DND-41 (cell line): ENCODE measurements around the gene RNASE13.

ENCODE experiments used
- ATAC-seq: fragments of 200-7000 bp; cut with Tn5 transposase; 3 replicates; pipeline ENCODE4 v1.9.1; 2021; ENCODE audit warnings: low read depth; ENCODE audit not compliant: insufficient read depth
- DNase-seq: peaks from one replicate; pipeline ENCODE4 v3.0.0-alpha.2; 2020
- H2AFZ ChIP-seq: 2 replicates; pipeline ENCODE4 v1.6.0; 2012; ENCODE audit warnings: low read depth, low read length
- H3K27ac ChIP-seq: 2 replicates; pipeline ENCODE4 v1.5.1; 2012; ENCODE audit warnings: low read length, inconsistent platforms
- H3K27me3 ChIP-seq: fragments of 200-600 bp; sonication (generic); 2 replicates; pipeline ENCODE4 v1.6.0; 2012; ENCODE audit warnings: low read length, mild to moderate bottlenecking, inconsistent platforms; ENCODE audit not compliant: insufficient read depth, poor library complexity
- H3K36me3 ChIP-seq: 2 replicates; pipeline ENCODE4 v1.5.1; 2012; ENCODE audit warnings: low read length, inconsistent platforms; ENCODE audit not compliant: insufficient read depth
- H3K4me1 ChIP-seq: 2 replicates; pipeline ENCODE4 v1.5.1; 2012; ENCODE audit warnings: mild to moderate bottlenecking, low read length; ENCODE audit not compliant: insufficient read depth
- H3K4me2 ChIP-seq: 2 replicates; pipeline ENCODE4 v1.6.0; 2012; ENCODE audit warnings: mild to moderate bottlenecking, moderate library complexity, low read length, inconsistent platforms; ENCODE audit not compliant: insufficient read depth
- H3K4me3 ChIP-seq, 2 experiments: fragments of 200-600 bp in 1 of 2; shearing (Covaris generic) in 1 of 2; 2 replicates each; pipeline ENCODE4 v1.5.1; 2012 to 2016; ENCODE audit warnings: inconsistent platforms in 2 of 2, low read length in 2 of 2, mild to moderate bottlenecking in 2 of 2, low read depth in 1 of 2, moderate library complexity in 1 of 2
- H3K79me2 ChIP-seq: 2 replicates; pipeline ENCODE4 v1.6.0; 2012; ENCODE audit warnings: low read length, inconsistent platforms; ENCODE audit not compliant: insufficient read depth
- H3K9ac ChIP-seq: 2 replicates; pipeline ENCODE4 v1.6.0; 2012; ENCODE audit warnings: low read depth, mild to moderate bottlenecking, inconsistent platforms, low read length, moderate library complexity
- H3K9me3 ChIP-seq: 2 replicates; pipeline ENCODE4 v1.5.1; 2012; ENCODE audit warnings: low read length, moderate library complexity, mild to moderate bottlenecking, inconsistent platforms; ENCODE audit not compliant: insufficient read depth, severe bottlenecking
- H4K20me1 ChIP-seq: 2 replicates; pipeline ENCODE4 v1.6.0; 2012; ENCODE audit warnings: low read length; ENCODE audit not compliant: insufficient read depth
- EZH2 ChIP-seq: IDR thresholded peaks from 3 replicates; pipeline ENCODE4 v1.6.1; 2012; ENCODE audit warnings: borderline replicate concordance, low read depth, mild to moderate bottlenecking, moderate library complexity, low read length, inconsistent platforms; ENCODE audit not compliant: severe bottlenecking
- TF ChIP-seq, protein P1 (sequence below): IDR thresholded peaks from 2 replicates; pipeline ENCODE4 v1.5.1; 2012; ENCODE audit warnings: borderline replicate concordance, low read length, moderate library complexity, mild to moderate bottlenecking; ENCODE audit not compliant: poor library complexity, severe bottlenecking; ENCODE audit errors: extremely low read depth

Gene RNASE13

DNA sequence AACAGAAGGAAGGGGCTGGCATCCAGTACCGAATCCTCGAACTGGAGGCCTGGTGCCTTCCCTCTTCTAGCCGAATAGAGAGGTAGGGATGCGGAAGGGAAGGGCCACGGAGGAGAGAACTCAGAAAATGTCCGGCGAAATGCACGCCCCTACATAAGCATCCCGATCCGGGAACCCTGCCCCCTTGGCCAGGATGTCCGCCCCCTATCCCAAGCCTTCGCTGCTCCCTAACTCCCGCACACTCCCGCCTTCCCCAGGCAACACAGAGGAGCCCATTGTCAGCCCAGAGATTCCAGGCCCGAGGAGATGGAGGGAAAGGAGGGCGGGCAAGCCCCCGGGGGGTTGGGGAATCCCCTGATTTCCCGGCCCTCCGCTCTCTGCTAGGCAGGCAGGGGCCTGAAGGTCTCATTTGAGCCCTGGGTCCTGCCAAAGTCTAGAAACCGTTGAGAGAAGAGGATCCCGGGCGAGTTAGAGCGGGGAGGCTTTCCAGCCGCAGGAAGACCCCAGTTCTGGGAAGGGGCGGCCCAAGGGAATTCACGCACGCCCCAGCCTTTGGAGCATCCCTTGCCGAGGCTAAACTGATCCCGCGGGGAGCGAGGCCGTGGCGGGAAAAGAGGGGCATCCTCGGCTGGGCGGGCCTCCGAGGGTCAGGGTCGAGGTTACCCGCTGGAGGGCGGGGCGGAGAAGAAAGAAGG lies 34.9 kb upstream of the RNASE13 start:
- no peak overlapping the region for H3K9ac ChIP-seq
- no peaks in the 10 kb centered on the region for H3K79me2 ChIP-seq
- H3K36me3 ChIP-seq = no peaks in the 10 kb centered on the region
- H3K27ac ChIP-seq = no peak overlapping the region
- peak overlapping the region; percentile 89 for H3K4me2 ChIP-seq
- peak overlapping the region in 1 of 2 experiments; percentile 58; a peak in 1 of 4 replicates for H3K4me3 ChIP-seq
- no peak for DNase-seq
- H4K20me1 ChIP-seq = peaks cover 24% of the 10 kb centered on the region; the same call in 1 of the 2 replicates
- H3K9me3 ChIP-seq = no peaks in the 10 kb centered on the region
- H3K4me1 ChIP-seq = peaks cover 23% of the 10 kb centered on the region
- peaks cover 59% of the 10 kb centered on the region for H3K27me3 ChIP-seq
- TF ChIP-seq, protein P1, sequence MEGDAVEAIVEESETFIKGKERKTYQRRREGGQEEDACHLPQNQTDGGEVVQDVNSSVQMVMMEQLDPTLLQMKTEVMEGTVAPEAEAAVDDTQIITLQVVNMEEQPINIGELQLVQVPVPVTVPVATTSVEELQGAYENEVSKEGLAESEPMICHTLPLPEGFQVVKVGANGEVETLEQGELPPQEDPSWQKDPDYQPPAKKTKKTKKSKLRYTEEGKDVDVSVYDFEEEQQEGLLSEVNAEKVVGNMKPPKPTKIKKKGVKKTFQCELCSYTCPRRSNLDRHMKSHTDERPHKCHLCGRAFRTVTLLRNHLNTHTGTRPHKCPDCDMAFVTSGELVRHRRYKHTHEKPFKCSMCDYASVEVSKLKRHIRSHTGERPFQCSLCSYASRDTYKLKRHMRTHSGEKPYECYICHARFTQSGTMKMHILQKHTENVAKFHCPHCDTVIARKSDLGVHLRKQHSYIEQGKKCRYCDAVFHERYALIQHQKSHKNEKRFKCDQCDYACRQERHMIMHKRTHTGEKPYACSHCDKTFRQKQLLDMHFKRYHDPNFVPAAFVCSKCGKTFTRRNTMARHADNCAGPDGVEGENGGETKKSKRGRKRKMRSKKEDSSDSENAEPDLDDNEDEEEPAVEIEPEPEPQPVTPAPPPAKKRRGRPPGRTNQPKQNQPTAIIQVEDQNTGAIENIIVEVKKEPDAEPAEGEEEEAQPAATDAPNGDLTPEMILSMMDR = no peak
- peak; percentile 88 for TF ChIP-seq EZH2
- H2AFZ ChIP-seq = no peak overlapping the region
- ATAC-seq = no peak

DNA sequence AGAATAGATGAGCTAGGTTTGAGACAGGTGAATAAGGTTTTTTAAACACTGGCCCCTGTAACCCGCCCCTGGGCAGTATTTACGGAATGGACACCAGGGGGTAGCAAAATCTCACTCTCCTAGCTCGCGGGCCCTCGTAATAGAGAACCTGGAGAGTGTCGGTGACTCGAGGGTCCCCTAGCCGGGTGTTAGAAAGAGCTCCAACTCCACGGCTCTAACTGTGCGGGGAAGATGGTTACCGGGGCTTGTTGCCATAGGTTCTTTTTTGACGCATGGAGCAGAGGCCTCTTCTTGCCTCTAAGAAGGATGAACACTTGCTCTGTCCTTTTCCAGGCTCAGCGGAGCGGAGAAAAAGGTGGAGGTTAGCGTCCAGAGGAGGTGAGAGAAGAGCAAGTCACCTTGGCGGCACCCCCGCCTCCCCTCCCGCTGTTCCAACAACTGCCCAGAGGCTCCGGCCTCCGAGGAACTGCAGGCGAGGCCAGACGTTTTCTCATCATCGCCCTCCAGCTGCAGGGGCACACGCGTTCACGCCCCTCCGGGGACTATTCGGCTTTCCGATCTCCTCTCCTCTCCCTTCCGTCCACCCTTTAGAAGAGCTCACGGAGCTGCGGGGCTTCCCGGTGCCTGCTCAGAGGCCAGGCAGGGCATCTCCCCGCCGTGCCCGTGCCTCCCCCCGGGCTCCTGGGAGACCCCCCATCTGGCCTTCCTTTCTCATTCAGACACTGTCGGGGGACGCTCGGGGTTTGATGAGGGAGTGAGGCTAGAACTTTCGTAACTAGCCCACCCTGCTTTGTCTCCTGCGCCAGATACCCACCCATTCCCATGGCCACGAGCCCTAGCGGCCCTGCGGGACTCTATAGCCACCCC lies 34.1 kb upstream of the RNASE13 start:
- no peak overlapping the region for H3K9ac ChIP-seq
- ATAC-seq (no peak), DNase-seq (peak; percentile 27)
- H3K4me2 ChIP-seq = no peak overlapping the region
- H3K9me3 ChIP-seq = no peaks in the 10 kb centered on the region
- H3K4me1 ChIP-seq = peaks cover 23% of the 10 kb centered on the region
- no peak overlapping the region for H2AFZ ChIP-seq
- H3K27me3 ChIP-seq = peaks cover 59% of the 10 kb centered on the region
- no peak overlapping the region for H3K4me3 ChIP-seq
- no peaks in the 10 kb centered on the region for H3K36me3 ChIP-seq
- no peaks in the 10 kb centered on the region for H3K79me2 ChIP-seq
- H4K20me1 ChIP-seq = peaks cover 24% of the 10 kb centered on the region; the same call in 1 of the 2 replicates
- H3K27ac ChIP-seq = no peak overlapping the region
- TF ChIP-seq, protein P1 = peak; percentile 54
- no peak for TF ChIP-seq EZH2

DNA sequence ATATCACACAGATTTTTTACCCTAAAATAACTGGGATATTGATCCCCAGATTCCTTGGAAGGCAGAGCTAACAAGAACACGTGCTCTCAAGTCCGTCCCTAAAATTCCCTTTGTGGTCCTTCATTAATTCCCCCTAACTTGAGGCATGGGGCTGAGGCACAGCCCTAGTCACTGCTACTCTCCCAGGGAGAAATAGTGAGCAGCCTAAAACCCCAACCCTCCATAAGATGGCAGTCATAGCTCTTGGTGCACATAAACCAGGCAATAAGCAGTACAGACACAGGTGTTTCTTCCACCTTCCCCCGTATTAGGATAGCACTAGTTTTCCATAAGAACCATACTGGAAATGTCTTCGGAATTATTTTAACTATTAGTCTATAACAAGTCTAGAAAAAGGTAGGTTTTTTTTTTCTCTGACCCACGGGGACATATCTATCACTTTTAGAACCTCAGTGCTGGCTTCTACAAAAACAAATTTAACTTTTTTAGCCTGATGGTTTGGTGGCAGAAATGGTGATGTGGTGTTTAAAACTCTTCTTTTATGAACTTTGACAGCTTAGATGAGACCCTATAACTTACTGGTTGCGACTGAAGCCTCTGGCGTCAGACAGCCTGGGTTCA lies 32.4 kb upstream of the RNASE13 start:
- no peaks in the 10 kb centered on the region for H3K9me3 ChIP-seq
- no peak overlapping the region for H3K4me3 ChIP-seq
- H3K4me1 ChIP-seq = peaks cover 19% of the 10 kb centered on the region
- H3K79me2 ChIP-seq = no peaks in the 10 kb centered on the region
- ATAC-seq (no peak), DNase-seq (no peak)
- peaks cover 18% of the 10 kb centered on the region; the same call in 1 of the 2 replicates for H4K20me1 ChIP-seq
- H3K36me3 ChIP-seq = no peaks in the 10 kb centered on the region
- H3K27ac ChIP-seq = no peak overlapping the region
- H2AFZ ChIP-seq = no peak overlapping the region
- H3K4me2 ChIP-seq = no peak overlapping the region
- peaks cover 56% of the 10 kb centered on the region for H3K27me3 ChIP-seq
- H3K9ac ChIP-seq = no peak overlapping the region
- TF ChIP-seq, protein P1 = peak; percentile 54
- no peak for TF ChIP-seq EZH2
